Muscle layer of duodenum (tissue), 2 donors: Measurements from ENCODE around the gene MACROD1.

ENCODE experiments used
- H3K27ac ChIP-seq: one replicate; pipeline ENCODE4 v1.7.0; 2013; ENCODE audit warnings: mild to moderate bottlenecking, low read length
- H3K27me3 ChIP-seq: one replicate; pipeline ENCODE4 v1.7.0; 2013; ENCODE audit warnings: low read depth, mild to moderate bottlenecking, control low read depth, low read length
- H3K36me3 ChIP-seq, 2 donors: one replicate each; pipeline ENCODE4 v1.7.0; 2013; ENCODE audit warnings: low read length in 2 of 2, control low read depth in 1 of 2, mild to moderate bottlenecking in 1 of 2; ENCODE audit not compliant: insufficient read depth in 2 of 2, control insufficient read depth in 1 of 2
- H3K4me1 ChIP-seq, 2 donors: one replicate each; pipeline ENCODE4 v1.7.0; 2013; ENCODE audit warnings: low read length in 2 of 2, mild to moderate bottlenecking in 2 of 2, control low read depth in 1 of 2, moderate library complexity in 1 of 2; ENCODE audit not compliant: insufficient read depth in 2 of 2, control insufficient read depth in 1 of 2
- H3K4me3 ChIP-seq, 2 donors: one replicate each; pipeline ENCODE4 v1.7.0; 2013; ENCODE audit warnings: low read length in 2 of 2, low read depth in 1 of 2, mild to moderate bottlenecking in 1 of 2
- H3K9me3 ChIP-seq, 2 donors: one replicate each; pipeline ENCODE4 v1.7.0; 2013; ENCODE audit warnings: low read length in 2 of 2, control low read depth in 1 of 2, mild to moderate bottlenecking in 1 of 2; ENCODE audit not compliant: control insufficient read depth in 1 of 2
- donor health status: healthy.

MACROD1 gene

DNA sequence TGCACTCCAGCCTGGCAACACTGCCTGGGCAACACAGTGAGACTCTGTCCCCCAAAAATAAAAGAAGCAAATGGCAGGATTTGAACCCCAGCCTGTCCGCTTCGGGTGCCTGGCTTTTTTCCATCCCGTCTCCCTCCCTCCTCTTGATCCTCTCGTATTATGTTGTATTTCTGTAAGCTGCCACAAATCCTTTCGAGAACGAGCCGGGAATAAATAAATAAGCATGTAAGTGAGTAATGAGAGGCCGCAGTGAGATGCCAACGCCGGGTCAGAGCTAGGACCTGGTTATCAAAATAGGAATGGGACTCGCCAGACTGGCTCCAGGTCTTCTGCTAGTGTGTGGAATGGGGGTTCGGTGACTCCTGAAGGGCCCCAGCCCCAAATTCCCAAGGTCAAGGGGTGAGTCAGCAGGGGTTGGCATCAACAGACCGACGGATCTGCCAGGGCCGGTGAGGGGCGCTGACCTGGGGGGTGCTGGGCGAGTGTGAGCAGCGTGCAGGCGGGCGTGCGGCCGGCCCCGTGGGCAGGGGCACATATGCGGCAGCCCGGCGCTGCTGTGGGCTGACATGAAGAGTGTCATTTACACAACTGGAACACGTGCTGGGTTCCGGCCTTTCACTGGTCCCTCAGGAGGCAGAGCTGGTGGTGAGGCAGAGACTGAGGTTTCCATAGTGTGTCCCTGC, 82.4 kb downstream of the MACROD1 start:
- Histone ChIP-seq H3K36me3 (no peaks in the 10 kb centered on the region), H3K4me1 (peaks cover 3 to 18% of the 10 kb centered on the region in 2 donors), H3K4me3 (no peak overlapping the region), H3K27ac (no peak overlapping the region), H3K27me3 (no peaks in the 10 kb centered on the region), H3K9me3 (no peaks in the 10 kb centered on the region)

DNA sequence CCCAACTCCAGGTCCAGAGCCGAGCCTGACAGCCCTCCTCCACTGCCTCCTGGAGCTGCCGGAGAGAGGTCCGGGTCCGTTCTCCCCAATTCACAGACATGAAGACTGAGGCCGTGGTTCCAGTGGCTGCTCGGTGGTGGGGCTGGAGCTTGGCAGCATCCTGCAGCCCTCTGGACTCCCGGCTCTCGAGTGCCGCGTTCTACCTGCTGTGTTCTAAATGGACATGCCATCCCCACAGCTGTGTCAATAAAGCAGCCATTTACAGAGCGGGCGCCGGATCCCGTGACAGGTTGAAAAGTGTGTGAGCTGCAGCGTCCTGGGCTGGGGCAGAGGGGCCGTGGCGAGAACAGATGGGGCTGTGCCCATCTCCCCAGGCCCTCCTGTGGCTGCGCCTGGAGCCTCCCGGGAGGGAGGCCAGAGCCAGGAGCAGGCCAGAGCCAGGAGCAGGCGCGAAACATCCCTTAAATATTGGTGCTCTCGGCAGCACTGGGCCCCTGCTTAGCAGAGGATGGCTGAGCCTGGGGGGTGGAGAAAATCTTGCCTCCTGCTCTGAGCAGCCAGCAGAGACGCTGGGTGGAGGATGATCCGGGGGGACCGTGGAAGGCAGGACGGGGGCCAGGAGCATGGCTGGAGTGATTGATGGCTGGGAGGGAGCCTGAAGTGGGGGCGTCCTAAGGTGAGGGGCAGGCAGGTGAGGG, 84.0 kb downstream of the MACROD1 start:
- H3K4me3 ChIP-seq = no peak overlapping the region
- no peaks in the 10 kb centered on the region for H3K27me3 ChIP-seq
- peaks cover 3 to 6% of the 10 kb centered on the region in 2 donors for H3K4me1 ChIP-seq
- no peaks in the 10 kb centered on the region for H3K9me3 ChIP-seq
- H3K36me3 ChIP-seq = no peaks in the 10 kb centered on the region
- no peak overlapping the region for H3K27ac ChIP-seq

DNA sequence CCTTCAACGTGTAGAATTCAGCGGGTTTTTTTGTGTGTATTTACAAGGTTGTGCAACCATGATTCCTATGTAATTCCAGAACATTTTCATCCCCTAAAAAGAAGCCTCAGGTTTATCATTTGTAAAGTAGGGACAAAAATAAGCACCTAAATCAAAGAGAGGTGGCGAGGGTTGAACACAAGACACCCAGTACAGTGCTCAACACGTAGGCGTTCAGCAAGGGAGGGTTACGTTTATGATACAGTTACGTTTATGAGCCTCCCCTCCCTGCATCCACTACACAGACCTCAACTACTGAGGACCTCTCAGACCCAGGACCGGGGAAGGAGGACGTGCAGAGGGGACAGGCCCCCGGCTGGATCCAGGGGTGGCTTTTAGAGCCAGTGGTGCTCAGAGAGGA, 85.5 kb downstream of the MACROD1 start:
- no peak overlapping the region for H3K4me3 ChIP-seq
- H3K27me3 ChIP-seq = no peaks in the 10 kb centered on the region
- H3K36me3 ChIP-seq = no peaks in the 10 kb centered on the region
- no peak overlapping the region for H3K27ac ChIP-seq
- no peaks in the 10 kb centered on the region for H3K4me1 ChIP-seq
- H3K9me3 ChIP-seq = no peaks in the 10 kb centered on the region

- Histone ChIP-seq H3K27ac (no peak overlapping the region), H3K4me1 (no peaks in the 10 kb centered on the region), H3K9me3 (no peaks in the 10 kb centered on the region), H3K27me3 (no peaks in the 10 kb centered on the region), H3K36me3 (no peaks in the 10 kb centered on the region), H3K4me3 (no peak overlapping the region)
These were observed 87.0 kb downstream of the MACROD1 start for GRCh38 chr11:64078905-64079304.

- no peaks in the 10 kb centered on the region for H3K27me3 ChIP-seq
- H3K36me3 ChIP-seq = no peaks in the 10 kb centered on the region
- H3K9me3 ChIP-seq = no peaks in the 10 kb centered on the region
- no peak overlapping the region for H3K27ac ChIP-seq
- no peaks in the 10 kb centered on the region for H3K4me1 ChIP-seq
- no peak overlapping the region for H3K4me3 ChIP-seq
These were observed 87.6 kb downstream of the MACROD1 start for GRCh38 chr11:64078284-64078683.

GRCh38 chr11:64077607-64078006, 88.3 kb downstream of the MACROD1 start:
- Histone ChIP-seq H3K36me3 (no peaks in the 10 kb centered on the region), H3K9me3 (no peaks in the 10 kb centered on the region), H3K4me3 (no peak overlapping the region), H3K4me1 (peaks cover 0 to 2% of the 10 kb centered on the region in 2 donors), H3K27ac (no peak overlapping the region), H3K27me3 (no peaks in the 10 kb centered on the region)

GRCh38 chr11:64076758-64077157, 89.2 kb downstream of the MACROD1 start:
- H3K27ac ChIP-seq = no peak overlapping the region
- H3K27me3 ChIP-seq = no peaks in the 10 kb centered on the region
- no peaks in the 10 kb centered on the region for H3K36me3 ChIP-seq
- no peak overlapping the region for H3K4me3 ChIP-seq
- H3K9me3 ChIP-seq = no peaks in the 10 kb centered on the region
- peaks cover 0 to 11% of the 10 kb centered on the region in 2 donors for H3K4me1 ChIP-seq

DNA sequence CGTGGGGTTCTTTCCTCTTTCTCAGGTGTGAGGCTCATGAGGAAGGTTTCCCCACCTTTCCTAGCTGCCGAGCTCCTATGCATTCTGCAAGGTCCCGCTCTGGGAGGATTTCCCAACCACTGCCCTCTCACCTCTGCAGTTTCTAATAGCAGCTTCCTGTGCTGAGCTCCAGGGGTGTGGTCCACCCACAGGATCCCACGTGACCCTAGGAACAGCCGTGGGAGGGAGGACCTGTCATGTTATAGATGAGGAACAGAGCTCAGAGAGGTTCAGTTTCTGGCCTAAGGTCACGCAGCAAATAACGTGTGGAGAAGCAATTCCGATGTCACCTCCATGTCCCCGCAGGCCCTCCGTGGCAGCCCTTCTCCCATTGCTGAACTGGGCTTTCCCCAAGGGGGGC, 91.7 kb downstream of the MACROD1 start:
- Histone ChIP-seq H3K4me1 (peaks cover 0 to 11% of the 10 kb centered on the region in 2 donors), H3K4me3 (no peak overlapping the region), H3K9me3 (no peaks in the 10 kb centered on the region), H3K27ac (no peak overlapping the region), H3K27me3 (no peaks in the 10 kb centered on the region), H3K36me3 (no peaks in the 10 kb centered on the region)

DNA sequence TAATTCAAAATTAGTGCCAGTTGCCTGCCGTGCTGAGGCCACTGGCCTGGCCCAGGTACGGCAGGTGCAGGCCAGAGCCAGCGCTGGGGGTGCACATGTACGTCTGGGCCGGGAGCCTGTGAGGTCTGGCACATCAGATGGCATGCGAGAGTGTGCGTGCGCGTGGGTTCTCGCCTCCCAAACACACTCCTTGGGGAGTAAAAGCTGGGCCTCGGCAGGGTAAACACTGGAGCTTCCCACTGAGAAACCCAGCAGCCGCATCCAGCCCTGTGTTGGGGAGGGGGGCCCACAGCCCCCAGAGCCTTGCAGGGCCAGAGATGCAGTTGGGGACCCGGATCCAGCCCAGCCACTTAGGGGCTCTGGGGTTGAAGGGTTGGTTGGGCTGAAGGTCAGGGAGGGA, 92.4 kb downstream of the MACROD1 start:
- no peaks in the 10 kb centered on the region for H3K36me3 ChIP-seq
- peaks cover 0 to 11% of the 10 kb centered on the region in 2 donors for H3K4me1 ChIP-seq
- no peaks in the 10 kb centered on the region for H3K9me3 ChIP-seq
- no peak overlapping the region for H3K4me3 ChIP-seq
- H3K27ac ChIP-seq = no peak overlapping the region
- H3K27me3 ChIP-seq = no peaks in the 10 kb centered on the region

GRCh38 chr11:64072871-64073270, 93.0 kb downstream of the MACROD1 start:
- no peaks in the 10 kb centered on the region for H3K9me3 ChIP-seq
- H3K27ac ChIP-seq = no peak overlapping the region
- H3K4me1 ChIP-seq = peaks cover 0 to 11% of the 10 kb centered on the region in 2 donors
- H3K4me3 ChIP-seq = no peak overlapping the region
- H3K27me3 ChIP-seq = no peaks in the 10 kb centered on the region
- no peaks in the 10 kb centered on the region for H3K36me3 ChIP-seq

DNA sequence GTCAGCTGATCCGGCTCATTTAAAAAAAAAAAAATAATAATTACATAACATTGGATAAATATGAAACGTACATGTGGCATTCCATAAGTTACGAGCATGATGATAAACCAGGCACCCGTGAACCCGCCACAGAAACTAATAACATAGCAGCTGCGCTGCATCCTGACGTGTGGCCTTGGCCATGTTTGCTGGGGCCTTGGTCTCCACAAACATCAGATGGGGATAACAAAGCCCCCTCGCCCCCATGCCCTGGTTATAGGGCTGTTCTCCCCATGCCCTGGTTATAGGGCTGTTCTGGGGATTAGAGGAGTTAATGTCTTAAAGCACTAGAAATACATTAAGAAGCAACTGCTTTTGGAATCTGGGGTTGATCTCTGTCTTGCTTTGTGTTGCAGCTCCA, 93.5 kb downstream of the MACROD1 start:
- Histone ChIP-seq H3K27ac (no peak overlapping the region), H3K36me3 (no peaks in the 10 kb centered on the region), H3K9me3 (no peaks in the 10 kb centered on the region)

More for the DNA sequence above, 93.5 kb downstream of the MACROD1 start:
- Histone ChIP-seq H3K27me3 (no peaks in the 10 kb centered on the region), H3K4me3 (no peak overlapping the region), H3K4me1 (peaks cover 0 to 11% of the 10 kb centered on the region in 2 donors)
